ENCODE data around the gene EYS. TPM values are rescaled to one million over a fixed set of nuclear protein-coding genes. Genes with fewer than 3 reads are reported as not detected.

The EYS gene
- total and polyA plus RNA-seq, 2 of the 8 experiments (the other 6 are each of a cell fraction or from before 2014, with no cell fraction given): 0.05 to 0.13 TPM

DNA sequence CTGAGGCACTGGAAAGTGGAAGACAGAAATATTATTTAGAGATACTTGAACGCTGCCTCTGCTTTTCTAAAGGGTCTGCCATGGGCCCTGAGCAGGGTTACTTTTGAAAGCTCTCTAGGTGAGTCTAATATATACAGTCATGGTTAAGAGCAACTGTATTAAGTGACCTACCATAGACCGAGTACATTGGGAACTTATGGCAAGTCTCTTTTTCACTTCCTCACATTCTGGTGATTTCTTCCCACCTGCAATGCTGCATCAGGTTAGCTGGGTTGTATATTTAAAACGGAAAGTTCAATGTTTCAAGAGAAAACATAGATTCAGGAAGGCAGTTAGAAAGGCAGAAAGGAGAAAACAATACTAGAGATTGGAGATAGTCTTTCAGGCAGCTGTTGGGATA, 1916.7 kb downstream of the EYS start:
- CTCF ChIA-PET (ENCODE audit: partially characterized antibody): interaction anchor here (1.1 to 2.1 kb wide), 2 partner anchors 9 to 12 kb away, joined by 3 to 9 read pairs; no protein-coding TSS in a partner anchor
- Histone ChIP-seq H3K79me1 (ENCODE audit: low read depth, low read length) (no peaks in the 10 kb centered on the region), H2BK20ac (ENCODE audit: low read length) (no peak overlapping the region), H2BK15ac (ENCODE audit: low read length) (no peak overlapping the region), H4K91ac (replicated peaks; ENCODE audit: insufficient read length, low read length) (no peak overlapping the region), H2AFZ (ENCODE audit: low read length) (no peak overlapping the region), H3K9ac (replicated peaks in 1 of 4; ENCODE audit: extremely low read depth in 1 of 4, low read depth in 3 of 4, low read length in 3 of 4) (no peak overlapping the region), H2BK120ac (replicated peaks; ENCODE audit: low read depth, low read length) (no peak overlapping the region), H2BK12ac (ENCODE audit: low read depth, low read length) (no peak overlapping the region), H3K23me2 (ENCODE audit: low read depth, low read length) (no peaks in the 10 kb centered on the region), H3K4me1 (replicated peaks in 1 of 4; ENCODE audit: control insufficient read depth in 3 of 4, insufficient read depth in 4 of 4, low read length in 3 of 4) (peaks cover 0 to 5% (median 3%) of the 10 kb centered on the region in 4 experiments; a peak in 4 of 7 replicates), H3K27me3 (replicated peaks in 1 of 4; ENCODE audit: control insufficient read depth in 3 of 4, extremely low read depth in 1 of 4, insufficient read depth in 3 of 4, low read length in 3 of 4) (peaks cover 0 to 1% (median 0%) of the 10 kb centered on the region in 4 experiments; a peak in 1 of 7 replicates), H3K4me3 (ENCODE audit: extremely low read depth in 1 of 4, insufficient read depth in 2 of 4, low read depth in 3 of 4, low read length in 4 of 4) (no peak overlapping the region), H3K14ac (ENCODE audit: insufficient read length) (no peak overlapping the region), H3K18ac (ENCODE audit: extremely low read depth, low read length) (no peak overlapping the region), H3K27ac (ENCODE audit: low read depth, low read length) (no peak overlapping the region), H2AK5ac (ENCODE audit: low read depth, low read length) (no peak overlapping the region), H3K4ac (replicated peaks; ENCODE audit: insufficient read length, low read depth, low read length) (no peak overlapping the region), H3K4me2 (ENCODE audit: insufficient read depth in 1 of 2, low read depth in 2 of 2, low read length in 2 of 2) (no peak overlapping the region), H3K9me3 (ENCODE audit: insufficient read depth in 2 of 2, low read depth in 1 of 2, low read length in 1 of 2) (no peaks in the 10 kb centered on the region), H3K56ac (replicated peaks; ENCODE audit: insufficient read length, low read depth, low read length) (no peak overlapping the region), H3K36me3 (ENCODE audit: control insufficient read depth in 2 of 4, insufficient read depth in 4 of 4, low read length in 3 of 4) (no peaks in the 10 kb centered on the region), H3K79me2 (ENCODE audit: control insufficient read depth in 1 of 2, insufficient read depth in 2 of 2, low read length in 2 of 2) (no peaks in the 10 kb centered on the region), H3K23ac (ENCODE audit: insufficient read length) (no peak overlapping the region), H4K8ac (ENCODE audit: extremely low read depth, insufficient read depth, low read length) (no peak overlapping the region), H4K5ac (ENCODE audit: insufficient read length, low read depth, low read length) (no peak overlapping the region), H2BK5ac (ENCODE audit: low read depth, low read length) (no peak overlapping the region), H4K20me1 (replicated peaks in 1 of 2; ENCODE audit: control insufficient read depth in 1 of 2, insufficient read depth in 2 of 2, low read length in 2 of 2) (no peaks in the 10 kb centered on the region)
- FAIRE-seq (no peak), DNase-seq (ENCODE audit: low read depth in 1 of 2, low spot score in 2 of 2) (no peak)
- TF ChIP-seq KDM4A (IDR thresholded peaks at IDR 0.05; ENCODE audit: low read depth, low read length, severe bottlenecking) (no peak), JUND (IDR thresholded peaks at IDR 0.05; ENCODE audit: low read length) (no peak), PHF8 (conservative IDR thresholded peaks at IDR 0.05; ENCODE audit: low read depth, low read length) (no peak), SRF (IDR thresholded peaks at IDR 0.05; ENCODE audit: low read depth, low read length) (no peak), RNF2 (IDR thresholded peaks at IDR 0.05; ENCODE audit: borderline replicate concordance, low read depth, low read length, missing control alignments, poor library complexity, severe bottlenecking) (no peak), RAD21 (IDR thresholded peaks at IDR 0.05 in 1 of 2, conservative IDR thresholded peaks at IDR 0.05 in 1 of 2; ENCODE audit: low read depth in 2 of 2, low read length in 2 of 2) (no peak), CHD2 (IDR thresholded peaks at IDR 0.05; ENCODE audit: low read length) (no peak), EGR1 (IDR thresholded peaks at IDR 0.05; ENCODE audit: borderline replicate concordance, low read depth, low read length) (no peak), HDAC2 (IDR thresholded peaks at IDR 0.05; ENCODE audit: borderline replicate concordance in 1 of 2, low read depth in 2 of 2, low read length in 2 of 2) (no peak), POLR2AphosphoS5 (IDR thresholded peaks at IDR 0.05; ENCODE audit: low read depth, low read length) (no peak), POU5F1 (IDR thresholded peaks at IDR 0.05; ENCODE audit: low read depth, low read length) (no peak)
- 91% methylated on average over 3 of the region's 3 CpGs; no CpG with 5 or more reads in 1 of the 2 experiments for WGBS, 2 experiments (ENCODE audit: extremely low coverage in 1 of 2, insufficient coverage in 1 of 2, insufficient read length in 1 of 2, insufficient replicate concordance in 2 of 2, low coverage in 1 of 2, low lambda C conversion rate in 2 of 2, missing lambda C conversion rate in 1 of 2)
- POLR2A ChIA-PET (ENCODE audit: partially characterized antibody): no interaction called here

Data from H1 (cell line).